DMS153 (cell line): Measurements from ENCODE around the gene PRELID3B.

ENCODE experiments used
- DNase-seq: peaks from one replicate; lab custom pipeline; 2025; lab: John Stamatoyannopoulos, UW

PRELID3B gene

GRCh38 chr20:58994390-58995159 is 48.0 kb downstream of the PRELID3B start:
- DNase-seq = no peak

- no peak for DNase-seq
These were observed 49.0 kb downstream of the PRELID3B start for GRCh38 chr20:58993332-58994248.

- no peak for DNase-seq
These were observed 49.7 kb downstream of the PRELID3B start for GRCh38 chr20:58992911-58993310.

- DNase-seq = no peak
These were observed 50.9 kb downstream of the PRELID3B start for GRCh38 chr20:58991715-58992114.

GRCh38 chr20:58990651-58991445 is 51.7 kb downstream of the PRELID3B start:
- no peak for DNase-seq

GRCh38 chr20:58989196-58989595 is 53.4 kb downstream of the PRELID3B start:
- DNase-seq = no peak

- no peak for DNase-seq
These were observed 54.1 kb downstream of the PRELID3B start for GRCh38 chr20:58988565-58988882.

GRCh38 chr20:58987790-58988564 is 54.6 kb downstream of the PRELID3B start:
- DNase-seq = no peak

- no peak for DNase-seq
These were observed 55.5 kb downstream of the PRELID3B start for GRCh38 chr20:58986968-58987517.

- no peak for DNase-seq
These were observed 56.2 kb downstream of the PRELID3B start for GRCh38 chr20:58986286-58986967.

- DNase-seq = no peak
These were observed 56.9 kb downstream of the PRELID3B start for GRCh38 chr20:58985656-58986055.

GRCh38 chr20:58984691-58985090 is 57.9 kb downstream of the PRELID3B start:
- DNase-seq = no peak
